ELR (cell line): Measurements from ENCODE around the gene HIP1R.

Source experiments
- DNase-seq: peaks from one replicate; pipeline ENCODE4 v3.0.0-alpha.2; 2015; ENCODE audit warnings: low read depth

Gene HIP1R

DNA sequence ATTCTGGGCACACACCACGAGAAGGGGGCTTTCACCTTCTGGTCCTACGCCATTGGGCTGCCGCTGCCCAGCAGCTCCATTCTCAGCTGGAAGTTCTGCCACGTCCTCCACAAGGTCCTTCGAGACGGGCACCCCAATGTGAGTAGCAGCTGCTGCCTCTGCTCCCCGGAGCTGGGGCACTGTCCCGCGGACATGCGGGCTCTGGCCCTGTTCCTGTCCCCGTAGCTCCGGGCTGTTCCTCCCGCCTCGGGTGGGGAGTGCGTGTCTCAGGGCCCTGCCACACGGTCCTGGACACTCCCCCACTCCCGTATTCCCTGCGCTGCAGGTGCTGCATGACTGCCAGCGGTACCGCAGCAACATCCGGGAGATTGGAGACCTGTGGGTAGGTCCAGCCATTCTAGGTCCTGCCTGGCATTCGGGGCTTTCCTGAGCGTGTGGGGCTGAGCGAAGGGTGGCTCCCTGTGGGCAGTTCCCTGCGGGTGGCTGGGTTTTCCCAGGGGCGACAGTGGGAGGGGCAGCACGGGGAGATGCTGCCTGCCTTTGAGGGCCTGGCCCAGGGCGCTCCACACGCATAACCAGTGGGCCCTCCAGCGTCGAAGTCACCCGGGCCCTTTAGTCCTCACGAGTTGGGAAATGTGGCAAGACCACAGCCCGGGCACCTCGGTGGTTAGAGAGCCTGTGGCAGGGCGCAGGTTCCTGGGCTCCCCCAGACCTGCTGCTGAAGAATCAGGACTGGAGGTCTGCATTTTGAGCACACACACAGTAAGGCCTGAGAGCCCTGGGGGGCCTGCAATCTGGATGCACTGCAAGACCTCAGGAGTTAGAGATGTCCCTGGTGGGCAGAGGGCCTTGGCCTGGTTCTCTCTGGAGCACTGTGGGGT is 13.5 kb downstream of the HIP1R start:
- DNase-seq: no peak

DNA sequence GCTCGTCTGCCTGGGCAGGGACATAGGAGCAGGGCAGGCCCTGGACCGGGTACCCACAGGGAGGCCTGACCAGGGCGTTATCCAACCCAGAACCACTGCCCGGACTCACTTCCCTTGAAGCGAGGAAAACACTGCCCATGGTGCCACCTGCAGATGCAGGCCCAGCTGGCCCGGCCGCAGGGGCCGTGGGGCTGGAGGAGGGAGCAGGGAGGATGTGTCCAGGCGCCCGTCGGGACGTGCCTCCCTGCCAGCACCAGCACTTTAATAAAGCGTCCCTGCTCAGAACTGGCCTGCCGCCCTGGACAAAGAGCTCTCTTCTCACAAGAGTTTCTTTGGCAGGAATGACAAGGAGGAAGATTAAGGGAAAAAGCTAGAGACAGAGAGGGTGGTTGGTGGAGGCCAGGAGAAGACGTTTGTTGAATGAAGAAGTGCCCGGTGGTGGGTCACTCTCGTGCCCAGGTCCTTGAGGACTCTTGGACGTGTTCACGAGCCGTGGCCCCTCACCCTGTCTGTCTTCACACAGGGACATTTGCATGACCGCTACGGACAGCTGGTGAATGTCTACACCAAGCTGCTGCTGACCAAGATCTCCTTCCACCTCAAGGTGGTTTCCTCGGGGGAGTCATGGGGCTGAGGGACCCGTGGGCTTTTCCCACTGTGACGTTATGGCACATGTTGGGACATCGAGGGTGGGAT is 14.2 kb downstream of the HIP1R start:
- no peak for DNase-seq

DNA sequence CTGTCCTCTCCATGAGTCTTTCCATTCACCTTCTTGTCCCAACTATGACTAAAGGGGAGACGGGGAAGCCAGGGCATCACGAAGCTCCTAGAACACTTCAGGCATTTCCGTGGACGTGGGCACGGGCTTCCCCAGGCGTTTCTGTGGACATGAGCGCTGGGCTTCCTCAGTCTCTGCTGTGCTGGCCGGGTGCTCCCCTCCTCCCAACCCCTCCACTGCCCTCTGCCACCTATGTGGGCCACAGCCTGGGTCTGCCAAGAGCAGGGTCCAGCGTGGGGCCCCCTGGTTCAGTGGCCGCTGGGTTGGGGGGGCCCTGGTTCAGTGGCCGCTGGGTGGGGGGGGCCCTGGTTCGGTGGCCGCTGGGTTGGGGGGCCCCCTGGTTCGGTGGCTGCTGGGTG is 14.8 kb downstream of the HIP1R start:
- DNase-seq: no peak

DNA sequence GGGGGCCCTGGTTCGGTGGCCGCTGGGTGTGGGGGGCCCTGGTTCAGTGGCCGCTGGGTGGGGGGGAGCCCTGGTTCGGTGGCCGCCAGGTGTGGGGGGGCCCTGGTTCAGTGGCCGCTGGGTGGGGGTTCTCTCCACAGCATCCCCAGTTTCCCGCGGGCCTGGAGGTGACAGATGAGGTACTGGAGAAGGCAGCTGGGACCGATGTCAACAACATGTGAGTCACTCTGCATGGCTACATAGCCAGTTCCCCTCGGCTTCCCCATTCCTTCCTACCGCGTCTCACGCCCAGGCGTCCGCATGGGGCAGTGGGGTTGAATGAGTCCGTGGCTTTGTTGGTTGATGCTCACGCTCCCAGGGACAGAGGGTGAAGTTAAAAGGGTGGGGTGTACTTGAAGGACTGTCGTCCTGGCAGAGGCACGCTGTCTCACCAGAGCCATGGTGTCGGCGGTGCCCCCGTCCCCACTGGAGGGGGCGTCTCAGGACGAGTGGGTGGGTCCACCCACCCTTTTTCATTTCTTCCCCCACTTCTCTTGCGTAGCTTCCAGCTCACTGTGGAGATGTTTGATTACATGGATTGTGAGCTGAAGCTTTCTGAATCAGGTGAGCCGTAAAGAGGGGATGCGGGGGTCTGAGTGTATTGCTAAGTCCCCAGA is 15.6 kb downstream of the HIP1R start:
- DNase-seq: peak; percentile 44

DNA sequence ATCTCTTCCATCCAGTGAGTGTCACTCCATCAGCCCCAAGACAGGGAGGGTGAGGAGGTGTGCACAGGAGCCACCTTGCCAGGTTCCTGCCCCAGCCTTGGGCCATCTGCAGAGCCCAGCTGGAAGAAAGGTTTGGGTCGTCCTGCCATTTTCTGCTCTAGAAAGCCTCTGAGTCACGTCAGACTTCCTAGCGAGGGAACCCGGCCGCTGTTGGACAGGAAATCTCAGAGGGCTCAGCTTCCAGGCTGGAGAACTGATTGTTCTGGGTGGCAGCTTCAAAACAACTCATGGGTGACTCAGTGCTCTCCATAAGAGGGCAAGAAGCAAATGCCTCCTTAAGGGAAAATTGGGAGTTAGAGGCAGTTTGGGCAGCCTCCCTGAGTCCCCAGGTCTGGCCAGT is 16.6 kb downstream of the HIP1R start:
- DNase-seq: peak; percentile 95

DNA sequence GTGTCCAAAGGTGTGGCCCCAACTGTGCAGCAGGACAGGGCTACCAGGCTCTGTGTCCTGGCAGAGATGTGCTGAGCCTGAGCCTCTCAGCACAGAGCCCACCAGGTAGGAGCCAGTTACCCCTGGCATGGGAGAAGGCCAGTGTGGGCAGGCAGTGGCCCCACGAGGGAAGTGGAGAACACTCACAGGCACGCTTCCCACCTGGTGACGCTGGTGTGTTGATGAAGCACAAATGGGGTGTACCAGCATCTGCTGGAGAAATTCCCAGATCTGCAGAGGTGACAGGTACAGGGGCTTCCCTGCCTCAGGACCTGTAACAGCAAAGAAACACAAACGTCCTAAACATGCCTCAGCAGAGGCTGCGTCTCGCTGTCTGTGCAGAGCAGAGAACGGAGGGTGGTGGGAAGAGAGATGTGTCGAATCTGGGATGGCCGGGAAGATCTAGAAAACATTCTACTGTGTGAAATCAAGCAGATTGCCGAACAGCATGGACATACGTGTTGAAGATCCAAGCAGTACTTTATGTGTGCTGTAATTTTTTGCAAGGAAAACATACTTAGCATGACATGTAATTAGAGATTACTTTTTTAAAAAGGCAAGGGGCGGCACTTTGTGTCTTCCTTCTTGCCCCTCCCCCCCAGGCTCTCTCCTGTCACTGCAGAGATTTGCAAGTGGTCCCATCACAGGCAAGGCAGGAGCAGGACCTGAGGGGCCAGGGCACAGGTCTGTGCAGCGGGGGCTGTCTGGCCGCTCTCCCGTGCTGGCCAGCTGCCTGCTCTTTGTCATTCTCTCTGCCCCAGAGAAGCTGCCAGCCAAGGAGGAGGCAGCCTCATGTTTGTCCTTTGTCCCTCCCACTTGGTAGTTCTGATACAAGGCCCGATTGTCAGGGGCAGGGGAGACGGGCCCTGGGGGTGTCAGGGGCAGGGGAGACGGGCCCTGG is 17.3 kb downstream of the HIP1R start:
- no peak for DNase-seq

DNA sequence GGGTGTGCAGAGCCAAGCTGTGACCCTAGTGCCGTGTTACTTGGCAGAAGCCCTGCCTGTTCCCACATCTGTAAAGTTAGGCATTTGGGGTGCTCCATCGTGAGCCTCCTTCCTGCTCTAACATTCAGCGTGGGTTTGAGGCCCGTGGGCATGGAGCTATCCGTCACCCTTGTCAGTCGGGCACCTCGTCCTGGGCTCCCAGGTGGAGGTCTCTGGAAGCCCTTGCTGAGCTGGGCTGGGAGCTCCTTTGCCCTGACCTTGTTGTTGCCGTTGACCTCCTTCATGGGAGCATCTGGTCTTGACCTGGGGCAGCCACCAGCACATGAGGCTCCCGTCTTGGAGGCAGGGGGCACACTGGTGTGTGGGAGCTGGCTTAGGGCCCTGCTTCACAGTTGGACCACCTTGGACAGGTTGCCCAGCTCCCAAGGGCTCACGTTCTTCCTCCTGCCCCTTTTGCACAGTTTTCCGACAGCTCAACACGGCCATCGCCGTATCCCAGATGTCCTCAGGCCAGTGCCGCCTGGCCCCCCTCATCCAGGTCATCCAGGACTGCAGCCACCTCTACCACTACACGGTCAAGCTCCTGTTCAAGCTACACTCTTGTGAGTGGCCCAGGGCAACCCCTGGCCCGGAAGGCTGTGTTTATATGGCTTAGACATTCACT is 18.5 kb downstream of the HIP1R start:
- no peak for DNase-seq

DNA sequence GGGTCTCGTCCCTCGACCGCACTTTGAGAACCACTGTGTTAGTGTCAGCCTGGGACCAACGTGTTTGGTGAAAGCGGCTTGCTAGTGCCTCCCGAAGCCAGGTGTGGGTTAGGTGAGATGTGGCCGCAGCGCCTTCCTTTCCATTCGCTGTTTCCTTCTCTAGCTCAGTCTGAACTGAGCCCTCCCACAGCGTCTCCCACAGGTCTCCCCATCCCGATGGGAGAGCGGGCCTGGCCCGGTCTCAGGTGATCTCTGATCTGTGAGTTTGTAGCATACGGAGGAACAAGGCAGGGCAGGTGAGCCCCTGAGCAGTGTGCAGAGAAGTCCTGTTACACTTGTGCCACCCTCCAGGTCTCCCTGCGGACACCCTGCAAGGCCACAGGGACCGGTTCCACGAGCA is 19.3 kb downstream of the HIP1R start:
- DNase-seq: no peak

DNA sequence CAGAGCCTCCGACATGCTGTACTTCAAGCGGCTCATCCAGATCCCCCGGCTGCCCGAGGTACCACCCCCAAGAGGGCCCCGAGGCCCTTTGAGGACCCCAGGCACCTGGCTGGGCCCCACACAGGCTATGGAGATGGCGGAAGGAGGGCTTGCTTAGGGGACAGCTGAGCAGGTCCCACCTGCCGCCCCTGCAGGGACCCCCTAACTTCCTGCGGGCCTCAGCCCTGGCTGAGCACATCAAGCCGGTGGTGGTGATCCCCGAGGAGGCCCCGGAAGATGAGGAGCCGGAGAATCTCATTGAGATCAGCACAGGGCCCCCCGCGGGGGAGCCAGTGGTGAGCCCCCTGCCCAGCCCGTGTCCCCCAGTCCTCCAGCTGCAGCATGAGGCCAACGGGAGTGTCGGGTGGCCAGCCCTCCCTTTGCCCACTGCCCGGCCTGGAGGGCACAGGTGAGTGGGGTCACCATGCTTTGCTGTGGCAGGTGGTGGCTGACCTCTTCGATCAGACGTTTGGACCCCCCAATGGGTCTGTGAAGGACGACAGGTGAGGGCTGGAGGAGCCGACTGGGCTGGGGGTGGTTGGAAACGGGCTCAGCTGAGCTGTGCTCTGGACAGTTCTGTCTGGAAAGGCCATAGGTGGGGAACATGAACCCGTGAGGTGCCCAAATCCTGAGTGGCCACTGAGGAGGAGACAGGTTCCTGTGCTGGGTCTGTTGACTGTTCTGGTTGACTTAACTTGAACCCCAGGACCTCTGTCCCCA is 20.0 kb downstream of the HIP1R start:
- DNase-seq: no peak

DNA sequence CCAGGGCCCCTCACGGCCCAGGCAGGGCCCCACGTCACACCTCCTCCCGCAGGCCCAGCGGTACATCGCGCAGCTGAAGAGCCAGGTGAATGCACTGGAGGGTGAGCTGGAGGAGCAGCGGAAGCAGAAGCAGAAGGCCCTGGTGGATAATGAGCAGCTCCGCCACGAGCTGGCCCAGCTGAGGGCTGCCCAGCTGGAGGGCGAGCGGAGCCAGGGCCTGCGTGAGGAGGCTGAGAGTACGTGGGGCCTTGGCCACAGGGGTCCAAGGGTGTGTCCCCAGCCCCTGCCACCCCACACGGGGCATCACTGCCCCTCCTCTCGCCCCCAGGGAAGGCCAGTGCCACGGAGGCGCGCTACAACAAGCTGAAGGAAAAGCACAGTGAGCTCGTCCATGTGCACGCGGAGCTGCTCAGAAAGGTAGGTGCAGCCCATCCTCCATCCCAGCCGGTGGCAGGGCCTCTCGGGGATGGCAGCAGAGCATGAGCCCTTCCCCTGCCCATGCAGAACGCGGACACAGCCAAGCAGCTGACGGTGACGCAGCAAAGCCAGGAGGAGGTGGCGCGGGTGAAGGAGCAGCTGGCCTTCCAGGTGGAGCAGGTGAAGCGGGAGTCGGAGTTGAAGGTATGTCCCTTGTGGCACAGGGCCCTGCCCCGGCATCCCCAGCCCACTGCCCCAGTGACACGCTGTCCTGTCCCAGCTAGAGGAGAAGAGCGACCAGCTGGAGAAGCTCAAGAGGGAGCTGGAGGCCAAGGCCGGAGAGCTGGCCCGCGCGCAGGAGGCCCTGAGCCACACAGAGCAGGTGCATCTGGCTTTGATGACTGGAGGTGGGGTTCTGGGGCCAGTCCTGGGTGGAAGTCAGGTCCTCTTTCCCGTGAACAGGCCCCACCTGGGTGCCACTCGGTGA is 20.9 kb downstream of the HIP1R start:
- DNase-seq: no peak

DNA sequence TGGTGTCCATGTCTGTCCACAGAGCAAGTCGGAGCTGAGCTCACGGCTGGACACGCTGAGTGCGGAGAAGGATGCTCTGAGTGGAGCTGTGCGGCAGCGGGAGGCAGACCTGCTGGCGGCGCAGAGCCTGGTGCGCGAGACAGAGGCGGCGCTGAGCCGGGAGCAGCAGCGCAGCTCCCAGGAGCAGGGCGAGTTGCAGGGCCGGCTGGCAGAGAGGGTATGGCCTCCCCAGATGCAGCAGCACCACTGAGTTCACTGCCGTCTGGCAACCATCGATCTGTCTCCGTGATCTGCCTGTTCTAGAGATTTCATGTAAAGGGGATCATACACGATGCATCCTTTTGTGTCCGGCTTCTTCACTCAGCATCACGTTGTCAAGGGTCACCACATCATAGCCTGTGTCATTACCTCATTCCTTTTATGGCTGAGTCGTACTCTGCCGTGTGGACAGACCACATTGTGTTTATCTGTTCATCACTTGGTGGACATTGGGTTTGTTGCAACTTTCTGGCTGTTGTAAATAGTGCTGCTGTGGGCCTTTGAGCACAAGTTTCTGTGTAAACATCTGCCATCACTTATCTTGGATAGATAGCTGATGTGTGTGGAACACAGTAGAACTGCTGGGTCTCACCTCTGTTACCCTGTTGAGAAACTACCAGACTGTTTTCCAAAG is 21.9 kb downstream of the HIP1R start:
- DNase-seq: peak; percentile 44

DNA sequence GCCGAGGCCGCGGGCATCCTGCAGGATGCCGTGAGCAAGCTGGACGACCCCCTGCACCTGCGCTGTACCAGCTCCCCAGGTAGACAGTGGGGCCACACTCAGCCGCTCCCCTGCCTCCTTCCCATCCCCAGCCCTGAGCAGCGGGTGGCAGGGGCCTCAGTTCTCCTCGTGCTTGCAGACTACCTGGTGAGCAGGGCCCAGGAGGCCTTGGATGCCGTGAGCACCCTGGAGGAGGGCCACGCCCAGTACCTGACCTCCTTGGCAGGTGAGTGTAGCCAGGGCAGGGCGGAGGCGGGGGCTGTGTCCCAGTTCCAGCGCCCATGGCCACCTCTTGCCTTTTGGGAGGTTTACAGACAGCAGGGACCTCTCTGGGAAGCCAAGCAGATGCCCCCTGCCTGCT is 22.9 kb downstream of the HIP1R start:
- DNase-seq: no peak

DNA sequence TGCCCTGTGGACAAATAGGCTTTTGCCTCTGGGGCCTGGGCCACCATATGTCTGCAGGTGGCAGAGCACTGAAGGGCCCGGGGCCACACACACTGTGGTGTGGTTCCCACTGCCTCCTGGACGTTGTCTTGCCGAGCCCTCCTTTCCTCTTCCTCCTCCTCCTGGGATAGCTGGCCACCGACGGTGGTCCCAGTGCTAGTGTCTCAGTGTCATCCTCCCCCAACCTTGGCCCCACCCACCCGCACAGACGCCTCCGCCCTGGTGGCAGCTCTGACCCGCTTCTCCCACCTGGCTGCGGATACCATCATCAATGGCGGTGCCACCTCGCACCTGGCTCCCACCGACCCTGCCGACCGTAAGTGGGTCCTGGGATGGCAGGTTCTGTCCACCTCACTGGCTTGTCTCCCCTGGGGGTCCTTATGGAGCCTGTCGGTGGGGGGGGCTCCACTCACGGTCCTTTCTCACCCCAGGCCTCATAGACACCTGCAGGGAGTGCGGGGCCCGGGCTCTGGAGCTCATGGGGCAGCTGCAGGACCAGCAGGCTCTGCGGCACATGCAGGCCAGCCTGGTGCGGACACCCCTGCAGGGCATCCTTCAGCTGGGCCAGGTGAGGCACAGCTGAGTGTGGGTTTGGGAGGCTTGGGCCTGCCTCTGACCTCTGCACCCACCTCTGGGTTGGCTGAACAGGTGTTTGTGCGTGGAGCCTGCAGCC is 23.5 kb downstream of the HIP1R start:
- DNase-seq: no peak

DNA sequence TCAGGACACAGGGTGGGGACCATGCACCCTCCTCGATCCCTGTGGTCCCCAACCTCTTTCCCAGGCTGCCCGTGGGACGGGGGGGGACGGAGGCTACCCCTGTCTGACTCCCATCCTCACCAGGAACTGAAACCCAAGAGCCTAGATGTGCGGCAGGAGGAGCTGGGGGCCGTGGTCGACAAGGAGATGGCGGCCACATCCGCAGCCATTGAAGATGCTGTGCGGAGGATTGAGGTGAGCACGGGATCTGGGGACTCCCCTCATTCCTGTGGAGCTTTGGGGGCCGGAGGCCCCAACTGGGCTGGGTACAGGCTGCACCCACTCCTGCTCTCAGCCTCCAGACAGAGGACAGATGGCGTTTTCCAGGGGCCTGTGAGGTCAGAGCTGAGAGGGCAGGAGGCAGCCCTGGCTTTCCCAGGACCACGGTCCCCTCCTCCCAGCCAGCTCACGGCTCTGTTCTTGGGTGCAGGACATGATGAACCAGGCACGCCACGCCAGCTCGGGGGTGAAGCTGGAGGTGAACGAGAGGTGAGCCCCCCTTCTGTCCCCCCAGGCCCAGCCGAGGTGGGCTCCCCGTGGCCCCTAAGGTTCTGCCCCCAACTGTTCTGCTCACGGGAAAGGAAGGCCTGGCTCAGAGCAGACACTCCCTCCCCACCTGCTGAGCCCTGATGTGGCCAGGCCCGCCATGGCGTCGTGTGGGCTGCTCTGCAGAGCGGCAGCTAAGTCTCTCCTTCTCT is 24.2 kb downstream of the HIP1R start:
- DNase-seq: no peak

DNA sequence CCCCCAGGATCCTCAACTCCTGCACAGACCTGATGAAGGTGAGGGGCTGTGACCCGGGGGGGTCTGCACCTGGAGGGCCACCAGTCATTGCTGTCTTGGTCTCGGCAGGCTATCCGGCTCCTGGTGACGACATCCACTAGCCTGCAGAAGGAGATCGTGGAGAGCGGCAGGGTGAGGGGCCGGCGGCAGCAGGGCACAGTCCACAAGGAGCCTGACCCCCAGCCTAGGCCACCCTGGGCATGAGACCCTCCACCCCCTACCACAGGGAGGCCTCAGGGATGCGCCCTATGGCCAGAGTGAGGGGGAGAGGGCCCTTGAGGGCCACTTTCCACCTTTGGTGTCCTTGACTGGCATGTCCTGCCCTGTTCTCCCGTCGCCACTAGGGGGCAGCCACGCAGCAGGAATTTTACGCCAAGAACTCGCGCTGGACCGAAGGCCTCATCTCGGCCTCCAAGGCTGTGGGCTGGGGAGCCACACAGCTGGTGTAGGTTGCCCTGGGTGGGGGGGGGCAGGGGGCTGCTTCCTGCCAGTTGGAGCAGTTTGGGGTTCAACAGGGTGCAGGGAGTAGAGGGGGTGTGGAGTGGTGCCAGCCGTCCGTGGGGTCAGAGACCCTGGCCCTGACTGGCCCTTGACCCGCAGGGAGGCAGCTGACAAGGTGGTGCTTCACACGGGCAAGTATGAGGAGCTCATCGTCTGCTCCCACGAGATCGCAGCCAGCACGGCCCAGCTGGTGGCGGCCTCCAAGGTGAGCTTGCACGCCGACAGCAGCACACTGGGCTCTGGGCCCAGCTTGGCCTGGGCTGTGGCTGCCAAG is 25.0 kb downstream of the HIP1R start:
- DNase-seq: peak; percentile 83

DNA sequence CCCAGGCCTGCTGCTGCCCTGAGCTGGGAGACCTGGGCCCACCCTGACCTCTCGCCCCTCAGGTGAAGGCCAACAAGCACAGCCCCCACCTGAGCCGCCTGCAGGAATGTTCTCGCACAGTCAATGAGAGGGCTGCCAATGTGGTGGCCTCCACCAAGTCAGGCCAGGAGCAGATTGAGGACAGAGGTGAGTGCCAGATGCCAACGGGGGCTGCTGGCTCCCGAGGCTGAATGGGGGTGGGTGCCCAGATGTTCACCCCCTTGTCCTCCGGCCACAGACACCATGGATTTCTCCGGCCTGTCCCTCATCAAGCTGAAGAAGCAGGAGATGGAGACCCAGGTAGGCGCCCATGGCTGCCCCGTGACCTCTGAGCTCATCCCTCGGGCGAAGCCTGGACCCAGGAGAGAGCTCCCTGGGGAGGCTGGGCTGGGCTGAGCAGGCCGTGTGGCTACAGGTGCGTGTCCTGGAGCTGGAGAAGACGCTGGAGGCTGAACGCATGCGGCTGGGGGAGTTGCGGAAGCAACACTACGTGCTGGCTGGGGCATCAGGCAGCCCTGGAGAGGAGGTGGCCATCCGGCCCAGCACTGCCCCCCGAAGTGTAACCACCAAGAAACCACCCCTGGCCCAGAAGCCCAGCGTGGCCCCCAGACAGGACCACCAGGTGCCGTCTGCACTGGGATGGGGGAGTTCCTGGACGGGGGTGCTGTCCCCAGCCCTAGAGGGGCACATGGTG is 25.8 kb downstream of the HIP1R start:
- DNase-seq: no peak
